HEK293 (cell line): ENCODE data around the gene CARD8.

Source experiments
- KLF8 ChIP-seq: fragments of 450-650 bp; formaldehyde crosslinking; IDR thresholded peaks from 2 replicates; pipeline ENCODE4 v1.5.1; 2016; ENCODE audit warnings: missing biosample characterization, missing genetic modification characterization
- ZBTB11 ChIP-seq: fragments of 450-650 bp; formaldehyde crosslinking; conservative IDR thresholded peaks from 2 replicates; pipeline ENCODE4 v1.5.1; 2016; ENCODE audit warnings: low read depth, missing biosample characterization, missing genetic modification characterization
- ZBTB48 ChIP-seq: fragments of 450-650 bp; formaldehyde crosslinking; IDR thresholded peaks from 2 replicates; pipeline ENCODE4 v1.5.1; 2016; ENCODE audit warnings: missing biosample characterization, missing genetic modification characterization
- ZFHX2 ChIP-seq: fragments of 450-650 bp; formaldehyde crosslinking; conservative IDR thresholded peaks from 2 replicates; pipeline ENCODE4 v1.5.1; 2016; ENCODE audit warnings: missing biosample characterization, missing genetic modification characterization
- ZNF175 ChIP-seq: fragments of 450-650 bp; formaldehyde crosslinking; IDR thresholded peaks from 2 replicates; pipeline ENCODE4 v1.5.1; 2016; ENCODE audit warnings: missing biosample characterization, missing genetic modification characterization
- ZNF24 ChIP-seq: fragments of 450-650 bp; formaldehyde crosslinking; IDR thresholded peaks from 2 replicates; pipeline ENCODE4 v1.5.1; 2016; ENCODE audit warnings: missing biosample characterization, missing genetic modification characterization
- ZNF530 ChIP-seq: fragments of 450-650 bp; formaldehyde crosslinking; IDR thresholded peaks from 2 replicates; pipeline ENCODE4 v1.5.1; 2016; ENCODE audit warnings: low read depth, missing biosample characterization, missing genetic modification characterization
- ZNF704 ChIP-seq: fragments of 450-650 bp; formaldehyde crosslinking; IDR thresholded peaks from 2 replicates; pipeline ENCODE4 v1.5.1; 2016; ENCODE audit warnings: missing biosample characterization, missing genetic modification characterization
- ZNF76 ChIP-seq: fragments of 450-650 bp; formaldehyde crosslinking; IDR thresholded peaks from 2 replicates; pipeline ENCODE4; 2016; ENCODE audit warnings: low read depth, missing biosample characterization, missing genetic modification characterization, borderline replicate concordance
- ZNF777 ChIP-seq: fragments of 450-650 bp; formaldehyde crosslinking; IDR thresholded peaks from 2 replicates; pipeline ENCODE4 v1.5.1; 2017; ENCODE audit warnings: missing biosample characterization, missing genetic modification characterization, borderline replicate concordance
- TF ChIP-seq, protein P1 (sequence below): fragments of 450-650 bp; formaldehyde crosslinking; IDR thresholded peaks from 2 replicates; pipeline ENCODE4 v1.5.1; 2016; ENCODE audit warnings: missing biosample characterization, missing genetic modification characterization, borderline replicate concordance
- TF ChIP-seq, protein P2 (sequence below): fragments of 450-650 bp; formaldehyde crosslinking; IDR thresholded peaks from 2 replicates; pipeline ENCODE4 v1.5.1; 2017; ENCODE audit warnings: missing biosample characterization, missing genetic modification characterization
- TF ChIP-seq, protein P3 (sequence below): fragments of 450-650 bp; formaldehyde crosslinking; IDR thresholded peaks from 2 replicates; pipeline ENCODE4 v1.5.1; 2016; ENCODE audit warnings: missing biosample characterization, missing genetic modification characterization
- TF ChIP-seq, protein P4 (sequence below): fragments of 450-650 bp; formaldehyde crosslinking; conservative IDR thresholded peaks from 2 replicates; pipeline ENCODE4 v1.5.1; 2016; ENCODE audit warnings: low read depth, missing biosample characterization, missing genetic modification characterization
- TF ChIP-seq, protein P5 (sequence below): fragments of 450-650 bp; formaldehyde crosslinking; IDR thresholded peaks from 2 replicates; pipeline ENCODE4 v1.5.1; 2016; ENCODE audit warnings: missing biosample characterization, missing genetic modification characterization

The CARD8 gene

GRCh38 chr19:48190288-48190884 lies 65.3 kb downstream of the CARD8 start (continued):
- TF ChIP-seq, protein P1, sequence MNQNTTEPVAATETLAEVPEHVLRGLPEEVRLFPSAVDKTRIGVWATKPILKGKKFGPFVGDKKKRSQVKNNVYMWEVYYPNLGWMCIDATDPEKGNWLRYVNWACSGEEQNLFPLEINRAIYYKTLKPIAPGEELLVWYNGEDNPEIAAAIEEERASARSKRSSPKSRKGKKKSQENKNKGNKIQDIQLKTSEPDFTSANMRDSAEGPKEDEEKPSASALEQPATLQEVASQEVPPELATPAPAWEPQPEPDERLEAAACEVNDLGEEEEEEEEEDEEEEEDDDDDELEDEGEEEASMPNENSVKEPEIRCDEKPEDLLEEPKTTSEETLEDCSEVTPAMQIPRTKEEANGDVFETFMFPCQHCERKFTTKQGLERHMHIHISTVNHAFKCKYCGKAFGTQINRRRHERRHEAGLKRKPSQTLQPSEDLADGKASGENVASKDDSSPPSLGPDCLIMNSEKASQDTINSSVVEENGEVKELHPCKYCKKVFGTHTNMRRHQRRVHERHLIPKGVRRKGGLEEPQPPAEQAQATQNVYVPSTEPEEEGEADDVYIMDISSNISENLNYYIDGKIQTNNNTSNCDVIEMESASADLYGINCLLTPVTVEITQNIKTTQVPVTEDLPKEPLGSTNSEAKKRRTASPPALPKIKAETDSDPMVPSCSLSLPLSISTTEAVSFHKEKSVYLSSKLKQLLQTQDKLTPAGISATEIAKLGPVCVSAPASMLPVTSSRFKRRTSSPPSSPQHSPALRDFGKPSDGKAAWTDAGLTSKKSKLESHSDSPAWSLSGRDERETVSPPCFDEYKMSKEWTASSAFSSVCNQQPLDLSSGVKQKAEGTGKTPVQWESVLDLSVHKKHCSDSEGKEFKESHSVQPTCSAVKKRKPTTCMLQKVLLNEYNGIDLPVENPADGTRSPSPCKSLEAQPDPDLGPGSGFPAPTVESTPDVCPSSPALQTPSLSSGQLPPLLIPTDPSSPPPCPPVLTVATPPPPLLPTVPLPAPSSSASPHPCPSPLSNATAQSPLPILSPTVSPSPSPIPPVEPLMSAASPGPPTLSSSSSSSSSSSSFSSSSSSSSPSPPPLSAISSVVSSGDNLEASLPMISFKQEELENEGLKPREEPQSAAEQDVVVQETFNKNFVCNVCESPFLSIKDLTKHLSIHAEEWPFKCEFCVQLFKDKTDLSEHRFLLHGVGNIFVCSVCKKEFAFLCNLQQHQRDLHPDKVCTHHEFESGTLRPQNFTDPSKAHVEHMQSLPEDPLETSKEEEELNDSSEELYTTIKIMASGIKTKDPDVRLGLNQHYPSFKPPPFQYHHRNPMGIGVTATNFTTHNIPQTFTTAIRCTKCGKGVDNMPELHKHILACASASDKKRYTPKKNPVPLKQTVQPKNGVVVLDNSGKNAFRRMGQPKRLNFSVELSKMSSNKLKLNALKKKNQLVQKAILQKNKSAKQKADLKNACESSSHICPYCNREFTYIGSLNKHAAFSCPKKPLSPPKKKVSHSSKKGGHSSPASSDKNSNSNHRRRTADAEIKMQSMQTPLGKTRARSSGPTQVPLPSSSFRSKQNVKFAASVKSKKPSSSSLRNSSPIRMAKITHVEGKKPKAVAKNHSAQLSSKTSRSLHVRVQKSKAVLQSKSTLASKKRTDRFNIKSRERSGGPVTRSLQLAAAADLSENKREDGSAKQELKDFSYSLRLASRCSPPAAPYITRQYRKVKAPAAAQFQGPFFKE (tag by site-specific recombination) = no peak
- TF ChIP-seq, protein P2, sequence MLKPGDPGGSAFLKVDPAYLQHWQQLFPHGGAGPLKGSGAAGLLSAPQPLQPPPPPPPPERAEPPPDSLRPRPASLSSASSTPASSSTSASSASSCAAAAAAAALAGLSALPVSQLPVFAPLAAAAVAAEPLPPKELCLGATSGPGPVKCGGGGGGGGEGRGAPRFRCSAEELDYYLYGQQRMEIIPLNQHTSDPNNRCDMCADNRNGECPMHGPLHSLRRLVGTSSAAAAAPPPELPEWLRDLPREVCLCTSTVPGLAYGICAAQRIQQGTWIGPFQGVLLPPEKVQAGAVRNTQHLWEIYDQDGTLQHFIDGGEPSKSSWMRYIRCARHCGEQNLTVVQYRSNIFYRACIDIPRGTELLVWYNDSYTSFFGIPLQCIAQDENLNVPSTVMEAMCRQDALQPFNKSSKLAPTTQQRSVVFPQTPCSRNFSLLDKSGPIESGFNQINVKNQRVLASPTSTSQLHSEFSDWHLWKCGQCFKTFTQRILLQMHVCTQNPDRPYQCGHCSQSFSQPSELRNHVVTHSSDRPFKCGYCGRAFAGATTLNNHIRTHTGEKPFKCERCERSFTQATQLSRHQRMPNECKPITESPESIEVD = peak; percentile 68; the same call in 1 of the 2 replicates
- TF ChIP-seq ZFHX2 (peak; percentile 33), ZNF777 (tag by site-specific recombination) (no peak), KLF8 (tag by site-specific recombination) (0 out of 2 replicates have a peak, but pooled peaks have one; percentile 28), ZBTB11 (peak; percentile 81), ZNF76 (no peak), ZNF704 (no peak), ZNF24 (tag by site-specific recombination) (0 out of 2 replicates have a peak, but pooled peaks have one; percentile 39), ZBTB48 (no peak), ZNF175 (tag by site-specific recombination) (no peak), ZNF530 (tag by site-specific recombination) (no peak)
- TF ChIP-seq, protein P3, sequence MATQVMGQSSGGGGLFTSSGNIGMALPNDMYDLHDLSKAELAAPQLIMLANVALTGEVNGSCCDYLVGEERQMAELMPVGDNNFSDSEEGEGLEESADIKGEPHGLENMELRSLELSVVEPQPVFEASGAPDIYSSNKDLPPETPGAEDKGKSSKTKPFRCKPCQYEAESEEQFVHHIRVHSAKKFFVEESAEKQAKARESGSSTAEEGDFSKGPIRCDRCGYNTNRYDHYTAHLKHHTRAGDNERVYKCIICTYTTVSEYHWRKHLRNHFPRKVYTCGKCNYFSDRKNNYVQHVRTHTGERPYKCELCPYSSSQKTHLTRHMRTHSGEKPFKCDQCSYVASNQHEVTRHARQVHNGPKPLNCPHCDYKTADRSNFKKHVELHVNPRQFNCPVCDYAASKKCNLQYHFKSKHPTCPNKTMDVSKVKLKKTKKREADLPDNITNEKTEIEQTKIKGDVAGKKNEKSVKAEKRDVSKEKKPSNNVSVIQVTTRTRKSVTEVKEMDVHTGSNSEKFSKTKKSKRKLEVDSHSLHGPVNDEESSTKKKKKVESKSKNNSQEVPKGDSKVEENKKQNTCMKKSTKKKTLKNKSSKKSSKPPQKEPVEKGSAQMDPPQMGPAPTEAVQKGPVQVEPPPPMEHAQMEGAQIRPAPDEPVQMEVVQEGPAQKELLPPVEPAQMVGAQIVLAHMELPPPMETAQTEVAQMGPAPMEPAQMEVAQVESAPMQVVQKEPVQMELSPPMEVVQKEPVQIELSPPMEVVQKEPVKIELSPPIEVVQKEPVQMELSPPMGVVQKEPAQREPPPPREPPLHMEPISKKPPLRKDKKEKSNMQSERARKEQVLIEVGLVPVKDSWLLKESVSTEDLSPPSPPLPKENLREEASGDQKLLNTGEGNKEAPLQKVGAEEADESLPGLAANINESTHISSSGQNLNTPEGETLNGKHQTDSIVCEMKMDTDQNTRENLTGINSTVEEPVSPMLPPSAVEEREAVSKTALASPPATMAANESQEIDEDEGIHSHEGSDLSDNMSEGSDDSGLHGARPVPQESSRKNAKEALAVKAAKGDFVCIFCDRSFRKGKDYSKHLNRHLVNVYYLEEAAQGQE = no peak
- TF ChIP-seq, protein P4, sequence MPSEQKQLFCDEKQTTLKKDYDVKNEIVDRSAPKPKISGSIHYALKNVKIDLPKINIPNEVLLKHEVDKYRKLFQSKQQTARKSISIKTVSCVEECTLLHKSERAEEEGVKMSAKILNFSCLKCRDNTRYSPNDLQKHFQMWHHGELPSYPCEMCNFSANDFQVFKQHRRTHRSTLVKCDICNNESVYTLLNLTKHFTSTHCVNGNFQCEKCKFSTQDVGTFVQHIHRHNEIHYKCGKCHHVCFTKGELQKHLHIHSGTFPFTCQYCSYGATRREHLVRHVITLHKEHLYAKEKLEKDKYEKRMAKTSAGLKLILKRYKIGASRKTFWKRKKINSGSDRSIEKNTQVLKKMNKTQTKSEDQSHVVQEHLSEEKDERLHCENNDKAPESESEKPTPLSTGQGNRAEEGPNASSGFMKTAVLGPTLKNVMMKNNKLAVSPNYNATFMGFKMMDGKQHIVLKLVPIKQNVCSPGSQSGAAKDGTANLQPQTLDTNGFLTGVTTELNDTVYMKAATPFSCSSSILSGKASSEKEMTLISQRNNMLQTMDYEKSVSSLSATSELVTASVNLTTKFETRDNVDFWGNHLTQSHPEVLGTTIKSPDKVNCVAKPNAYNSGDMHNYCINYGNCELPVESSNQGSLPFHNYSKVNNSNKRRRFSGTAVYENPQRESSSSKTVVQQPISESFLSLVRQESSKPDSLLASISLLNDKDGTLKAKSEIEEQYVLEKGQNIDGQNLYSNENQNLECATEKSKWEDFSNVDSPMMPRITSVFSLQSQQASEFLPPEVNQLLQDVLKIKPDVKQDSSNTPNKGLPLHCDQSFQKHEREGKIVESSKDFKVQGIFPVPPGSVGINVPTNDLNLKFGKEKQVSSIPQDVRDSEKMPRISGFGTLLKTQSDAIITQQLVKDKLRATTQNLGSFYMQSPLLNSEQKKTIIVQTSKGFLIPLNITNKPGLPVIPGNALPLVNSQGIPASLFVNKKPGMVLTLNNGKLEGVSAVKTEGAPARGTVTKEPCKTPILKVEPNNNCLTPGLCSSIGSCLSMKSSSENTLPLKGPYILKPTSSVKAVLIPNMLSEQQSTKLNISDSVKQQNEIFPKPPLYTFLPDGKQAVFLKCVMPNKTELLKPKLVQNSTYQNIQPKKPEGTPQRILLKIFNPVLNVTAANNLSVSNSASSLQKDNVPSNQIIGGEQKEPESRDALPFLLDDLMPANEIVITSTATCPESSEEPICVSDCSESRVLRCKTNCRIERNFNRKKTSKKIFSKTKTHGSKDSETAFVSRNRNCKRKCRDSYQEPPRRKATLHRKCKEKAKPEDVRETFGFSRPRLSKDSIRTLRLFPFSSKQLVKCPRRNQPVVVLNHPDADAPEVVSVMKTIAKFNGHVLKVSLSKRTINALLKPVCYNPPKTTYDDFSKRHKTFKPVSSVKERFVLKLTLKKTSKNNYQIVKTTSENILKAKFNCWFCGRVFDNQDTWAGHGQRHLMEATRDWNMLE = no peak
- TF ChIP-seq, protein P5, sequence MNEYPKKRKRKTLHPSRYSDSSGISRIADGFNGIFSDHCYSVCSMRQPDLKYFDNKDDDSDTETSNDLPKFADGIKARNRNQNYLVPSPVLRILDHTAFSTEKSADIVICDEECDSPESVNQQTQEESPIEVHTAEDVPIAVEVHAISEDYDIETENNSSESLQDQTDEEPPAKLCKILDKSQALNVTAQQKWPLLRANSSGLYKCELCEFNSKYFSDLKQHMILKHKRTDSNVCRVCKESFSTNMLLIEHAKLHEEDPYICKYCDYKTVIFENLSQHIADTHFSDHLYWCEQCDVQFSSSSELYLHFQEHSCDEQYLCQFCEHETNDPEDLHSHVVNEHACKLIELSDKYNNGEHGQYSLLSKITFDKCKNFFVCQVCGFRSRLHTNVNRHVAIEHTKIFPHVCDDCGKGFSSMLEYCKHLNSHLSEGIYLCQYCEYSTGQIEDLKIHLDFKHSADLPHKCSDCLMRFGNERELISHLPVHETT (tag by site-specific recombination) = no peak
